CD4-positive, alpha-beta T cell treated with Interferon alpha-2 for 1 hour (primary cell): ENCODE results near the gene KRCC1.

ENCODE experiments used
- DNase-seq, 2 donors: peaks; one replicate each; pipeline ENCODE4 v3.0.0-alpha.2; 2020 to 2022

The KRCC1 gene

GRCh38 chr2:88055371-88056128 lies at the start of gene KRCC1:
KRCC1 (minus strand) TSS chr2:88055783; CDS start chr2:88028563, 27,220 bp downstream.
- DNase-seq = peak; percentile 96

GRCh38 chr2:88100489-88100858 lies 44.9 kb upstream of the KRCC1 start:
- DNase-seq = no peak

GRCh38 chr2:88099798-88100488 lies 44.4 kb upstream of the KRCC1 start:
- DNase-seq = no peak

DNA sequence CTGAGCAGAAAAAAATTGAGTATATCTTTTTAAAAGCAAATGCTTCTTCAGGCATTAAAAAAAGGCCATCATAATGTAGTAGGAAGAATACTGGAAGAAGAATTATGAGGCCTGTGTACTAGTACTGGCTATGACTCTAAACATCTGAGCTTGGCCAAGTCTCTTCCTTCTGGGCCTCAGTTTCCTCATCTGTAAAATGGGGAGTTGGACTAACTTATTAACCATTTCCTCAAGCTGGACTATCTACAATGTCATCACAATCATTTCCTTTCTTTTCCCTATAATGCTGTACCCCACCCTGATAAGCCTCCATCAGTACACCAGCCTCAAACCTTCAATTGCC lies 42.9 kb upstream of the KRCC1 start:
- DNase-seq = no peak

GRCh38 chr2:88097891-88098557 lies 42.4 kb upstream of the KRCC1 start:
- no peak for DNase-seq

- no peak for DNase-seq
Measured at GRCh38 chr2:88097192-88097591, 41.6 kb upstream of the KRCC1 start.

GRCh38 chr2:88096708-88097107 lies 41.1 kb upstream of the KRCC1 start:
- DNase-seq = no peak

DNA sequence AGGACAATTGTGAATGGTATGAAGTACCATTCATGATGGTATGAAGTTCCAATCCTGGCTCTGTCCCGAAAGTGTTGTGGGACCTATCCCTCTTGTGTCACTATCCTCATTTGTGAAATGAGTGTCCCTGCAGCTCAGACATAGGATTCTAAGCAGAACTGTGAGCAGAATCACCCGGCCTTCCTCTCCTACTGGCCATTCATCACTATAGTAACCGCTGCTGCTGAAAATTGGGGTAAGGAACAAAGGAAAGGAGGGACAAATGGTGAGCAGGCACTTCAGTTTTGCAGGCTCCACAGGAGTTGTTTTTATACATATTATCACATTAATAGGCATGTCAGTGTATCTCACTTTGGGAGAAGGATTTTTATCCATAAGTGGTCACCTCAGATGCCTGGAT lies 39.4 kb upstream of the KRCC1 start:
- DNase-seq = no peak

DNA sequence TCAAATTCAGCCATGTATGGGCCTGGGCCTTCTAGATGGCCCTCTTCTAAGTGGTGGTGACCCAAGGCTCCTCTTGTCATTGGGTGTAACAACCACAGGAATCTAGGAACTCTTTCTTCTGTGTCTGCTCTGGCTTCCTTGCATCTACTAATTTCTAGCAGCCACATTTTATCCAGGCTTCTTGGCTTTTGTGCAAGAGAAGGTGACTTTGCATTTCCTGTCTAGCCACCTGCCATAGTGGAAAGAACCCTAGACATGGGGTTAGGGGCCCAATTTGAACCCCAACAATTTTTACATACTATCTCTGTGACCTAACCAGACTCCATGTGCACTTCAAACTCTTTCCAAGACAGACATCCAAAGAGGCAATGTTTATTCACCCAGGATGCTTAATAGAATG lies 37.2 kb upstream of the KRCC1 start:
- no peak for DNase-seq

DNA sequence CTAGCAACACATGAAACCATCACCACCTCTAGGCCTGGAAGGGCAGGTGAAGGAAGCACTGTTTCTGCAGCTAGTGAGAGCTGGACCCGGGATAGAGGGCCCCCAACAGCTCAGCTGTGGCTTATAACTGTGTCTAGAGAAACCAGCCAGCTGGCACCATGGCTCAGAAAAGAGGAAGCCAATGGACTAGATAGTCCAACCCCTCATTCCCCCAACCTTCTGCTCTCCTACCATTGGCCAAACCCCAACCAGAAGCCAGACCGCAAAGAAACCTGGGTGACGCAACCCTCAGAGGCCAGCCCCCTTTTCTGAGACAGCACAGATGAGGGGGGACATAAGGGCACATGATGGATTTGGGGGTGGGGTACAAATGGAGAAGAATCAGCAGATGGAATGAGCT lies 36.4 kb upstream of the KRCC1 start:
- DNase-seq = no peak

DNA sequence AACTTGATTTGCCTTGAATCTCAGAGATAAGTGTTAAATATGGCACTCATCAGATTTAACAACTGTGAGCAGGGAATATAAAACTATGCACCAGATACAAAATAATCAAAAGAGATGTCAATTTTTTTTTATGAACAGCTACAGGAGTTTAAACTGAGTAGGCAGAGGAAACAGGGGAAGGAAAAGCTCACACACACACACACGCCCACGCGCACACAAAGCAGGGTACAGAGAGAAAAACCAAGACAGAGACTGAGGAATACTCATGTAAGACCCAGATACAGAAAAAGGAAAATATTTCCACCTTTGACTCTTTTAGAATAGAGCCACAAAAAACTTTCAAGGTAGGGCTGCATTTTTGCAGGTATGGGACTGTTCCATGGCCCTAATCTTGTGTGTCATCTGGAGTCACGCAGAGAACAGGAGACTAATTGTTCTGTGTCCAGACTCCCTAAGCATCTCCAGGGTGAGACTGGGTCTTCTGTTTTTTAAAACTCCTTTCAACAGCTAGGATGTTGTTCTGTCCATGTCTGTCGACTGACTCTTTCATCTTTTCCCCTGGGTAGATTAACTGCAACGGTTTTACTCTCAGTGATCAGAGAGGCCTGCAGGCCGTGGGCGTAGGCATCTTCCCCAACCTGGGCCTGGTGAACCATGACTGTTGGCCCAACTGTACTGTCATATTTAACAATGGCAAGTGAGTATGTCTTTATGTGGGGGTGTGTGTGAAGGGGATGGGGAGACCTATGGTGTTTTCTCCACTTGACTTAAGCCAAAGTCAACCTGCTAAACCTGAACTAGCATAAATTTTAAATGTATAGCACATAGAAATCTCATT lies 35.1 kb upstream of the KRCC1 start:
- DNase-seq = no peak

- no peak for DNase-seq
Measured at GRCh38 chr2:88088999-88089398, 33.4 kb upstream of the KRCC1 start.

DNA sequence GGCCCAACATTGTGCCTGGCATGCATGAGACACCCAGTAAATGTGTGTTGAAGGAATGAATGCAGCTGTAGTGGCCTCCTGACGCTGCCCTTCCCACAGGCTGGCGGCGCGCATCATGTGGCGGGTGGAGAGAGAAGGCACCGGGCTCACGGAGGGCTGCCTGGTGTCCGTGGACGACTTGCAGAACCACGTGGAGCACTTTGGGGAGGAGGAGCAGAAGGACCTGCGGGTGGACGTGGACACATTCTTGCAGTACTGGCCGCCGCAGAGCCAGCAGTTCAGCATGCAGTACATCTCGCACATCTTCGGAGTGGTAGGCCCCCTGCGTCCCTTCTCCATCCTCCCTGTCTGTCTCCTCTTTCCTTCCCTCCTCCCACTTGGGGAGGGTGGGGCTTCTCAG lies 32.2 kb upstream of the KRCC1 start:
- DNase-seq = no peak

GRCh38 chr2:88087073-88087472 lies 31.5 kb upstream of the KRCC1 start:
- DNase-seq = no peak

DNA sequence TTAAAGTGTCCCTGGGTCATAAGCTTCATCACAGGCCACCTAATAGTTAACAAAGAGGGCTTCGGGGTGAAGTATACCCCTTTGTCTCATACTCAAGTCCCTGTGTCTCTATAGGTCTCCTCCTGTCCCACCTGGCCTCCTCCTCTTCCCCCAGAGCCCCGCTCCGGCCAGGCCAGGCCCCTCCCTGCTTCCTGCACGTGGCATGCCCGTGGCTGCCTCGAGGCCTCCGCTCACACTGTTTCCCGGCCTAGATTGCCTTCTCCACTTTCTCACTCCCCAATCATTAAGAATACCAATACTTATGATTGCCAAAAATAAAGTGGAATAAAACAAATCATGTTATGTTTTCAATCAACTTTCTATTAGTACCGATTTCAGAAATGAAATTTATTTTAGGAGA lies 30.8 kb upstream of the KRCC1 start:
- no peak for DNase-seq

GRCh38 chr2:88085602-88086001 lies 30.0 kb upstream of the KRCC1 start:
- DNase-seq = no peak

DNA sequence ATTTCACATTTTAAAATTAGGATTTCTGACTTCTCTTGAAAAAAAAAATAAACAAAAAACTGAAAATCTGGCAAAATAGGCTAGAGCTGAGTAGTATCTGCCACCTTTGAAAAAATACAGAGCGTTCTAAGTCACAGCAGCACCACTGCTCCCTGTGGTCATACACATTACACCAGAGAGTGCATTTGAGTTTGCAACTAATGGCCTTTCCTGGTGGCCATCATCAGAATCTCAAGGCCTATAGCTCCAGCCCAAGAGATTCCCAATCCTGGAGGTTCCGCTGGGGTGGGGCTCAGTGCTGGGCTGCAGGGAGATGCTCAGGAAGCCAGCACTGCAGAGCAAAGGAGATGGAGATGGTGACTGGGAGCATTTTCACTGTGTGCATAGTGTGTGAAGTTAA lies 29.5 kb upstream of the KRCC1 start:
- no peak for DNase-seq

DNA sequence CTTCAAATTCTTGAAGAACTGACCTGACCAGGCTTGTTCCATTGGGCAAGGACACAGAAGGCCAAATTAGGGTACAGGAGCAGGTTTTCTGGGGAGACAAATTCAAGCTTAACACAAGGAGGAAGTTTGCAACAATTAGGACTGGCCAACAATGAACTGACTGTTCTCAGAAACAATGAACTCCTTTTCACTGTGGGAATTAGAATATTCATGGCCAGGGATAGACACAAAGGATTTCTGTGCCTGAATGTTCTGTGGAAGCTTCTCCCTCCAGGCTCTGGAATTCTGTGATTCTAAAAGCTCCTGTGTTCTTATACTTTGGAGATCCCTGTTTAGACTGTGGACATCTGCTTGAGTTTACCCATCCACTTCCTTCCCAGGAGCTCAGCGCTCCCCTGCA lies 27.2 kb upstream of the KRCC1 start:
- DNase-seq = no peak

- no peak for DNase-seq
Measured at GRCh38 chr2:88081924-88082608, 26.5 kb upstream of the KRCC1 start.

GRCh38 chr2:88080545-88080944 lies 25.0 kb upstream of the KRCC1 start:
- no peak for DNase-seq

- no peak for DNase-seq
Measured at GRCh38 chr2:88078643-88079172, 23.1 kb upstream of the KRCC1 start.

DNA sequence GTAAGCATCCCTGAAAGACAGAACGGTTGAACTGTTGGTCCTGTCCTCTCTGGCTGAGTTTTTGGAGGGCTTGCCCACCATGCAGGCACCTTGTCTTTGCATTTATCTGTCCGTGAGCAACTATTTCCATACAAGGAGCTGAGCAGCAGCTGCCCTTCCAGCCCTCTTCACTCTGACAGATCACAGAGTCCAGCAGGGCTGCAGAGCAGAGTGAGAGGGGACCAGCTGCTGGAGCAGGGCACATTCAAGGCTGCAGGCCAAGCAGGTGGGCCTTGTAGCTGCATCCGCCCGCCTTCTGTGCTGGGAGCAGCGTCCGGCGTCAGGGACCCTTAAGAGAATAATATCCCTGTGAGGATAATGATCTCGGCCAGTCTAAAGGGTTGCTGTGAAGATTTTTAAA lies 21.5 kb upstream of the KRCC1 start:
- no peak for DNase-seq
